GM23338 (cell line): Measurements from ENCODE around the gene CLIP2.

ENCODE experiments used
- CREB1 ChIP-seq: fragments of 250-450 bp; sonication (Bioruptor Pico); IDR thresholded peaks from 2 replicates; pipeline ENCODE4 v1.5.0; 2020; ENCODE audit warnings: low read depth, mild to moderate bottlenecking, moderate library complexity
- ETS1 ChIP-seq: IDR thresholded peaks from 2 replicates; pipeline ENCODE4 v1.6.1; 2016; ENCODE audit warnings: antibody characterized with exemption
- EZH2 ChIP-seq: fragments of 200-600 bp; sonication (generic); IDR thresholded peaks from one replicate; pipeline ENCODE4 v1.8.0; 2017; ENCODE audit warnings: antibody characterized with exemption, mild to moderate bottlenecking, low read depth; ENCODE audit not compliant: unreplicated experiment
- EZH2phosphoT487 ChIP-seq: fragments of 200-600 bp; sonication (generic); IDR thresholded peaks from one replicate; pipeline ENCODE4 v1.8.1; 2018; ENCODE audit warnings: antibody characterized with exemption; ENCODE audit not compliant: unreplicated experiment
- JUNB ChIP-seq: IDR thresholded peaks from one replicate; pipeline ENCODE4 v1.6.1; 2016; ENCODE audit warnings: antibody characterized with exemption; ENCODE audit not compliant: unreplicated experiment
- NANOG ChIP-seq: IDR thresholded peaks from 2 replicates; pipeline ENCODE4 v1.6.1; 2016; ENCODE audit warnings: antibody characterized with exemption, borderline replicate concordance
- POLR2AphosphoS5 ChIP-seq: IDR thresholded peaks from 2 replicates; pipeline ENCODE4 v1.6.1; 2016; ENCODE audit warnings: antibody characterized with exemption, low read depth
- REST ChIP-seq: IDR thresholded peaks from one replicate; pipeline ENCODE4 v1.6.1; 2018; ENCODE audit warnings: antibody characterized with exemption; ENCODE audit not compliant: unreplicated experiment
- STAT1 ChIP-seq: IDR thresholded peaks from one replicate; pipeline ENCODE4 v1.6.1; 2016; ENCODE audit warnings: antibody characterized with exemption; ENCODE audit not compliant: unreplicated experiment
- TF ChIP-seq, protein P1 (sequence below), 2 experiments: fragments of 200-600 bp in 1 of 2; sonication (generic) in 1 of 2; conservative IDR thresholded peaks; 2 replicates each; pipeline versions ENCODE4 v1.5.1 to v1.6.1; 2016 to 2017; ENCODE audit warnings: antibody characterized with exemption in 2 of 2, low read depth in 2 of 2, mild to moderate bottlenecking in 2 of 2, moderate library complexity in 1 of 2
- TF ChIP-seq, protein P2 (sequence below): fragments of 250-450 bp; sonication (Bioruptor Pico); IDR thresholded peaks from 2 replicates; pipeline ENCODE4 v1.5.0; 2020; ENCODE audit warnings: mild to moderate bottlenecking, moderate library complexity

DNA sequence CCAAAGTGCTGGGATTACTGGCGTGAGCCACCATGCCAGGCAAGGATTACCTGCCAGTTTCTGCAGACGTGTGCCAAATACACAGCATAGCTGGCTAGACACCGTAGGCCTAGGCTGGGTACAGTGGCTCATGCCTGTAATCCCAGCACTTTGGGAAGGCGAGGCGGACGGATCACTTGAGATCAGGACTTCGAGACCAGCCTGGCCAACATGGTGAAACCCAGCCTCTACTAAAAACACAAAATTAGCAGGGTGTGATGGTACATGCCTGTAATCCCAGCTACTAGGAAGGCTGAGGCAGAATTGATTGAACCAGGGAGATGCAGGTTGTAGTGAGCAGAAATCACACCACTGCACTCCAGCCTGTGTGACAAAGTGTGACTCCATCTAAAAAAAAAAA, 35.9 kb upstream of the CLIP2 start:
- TF ChIP-seq, protein P1, sequence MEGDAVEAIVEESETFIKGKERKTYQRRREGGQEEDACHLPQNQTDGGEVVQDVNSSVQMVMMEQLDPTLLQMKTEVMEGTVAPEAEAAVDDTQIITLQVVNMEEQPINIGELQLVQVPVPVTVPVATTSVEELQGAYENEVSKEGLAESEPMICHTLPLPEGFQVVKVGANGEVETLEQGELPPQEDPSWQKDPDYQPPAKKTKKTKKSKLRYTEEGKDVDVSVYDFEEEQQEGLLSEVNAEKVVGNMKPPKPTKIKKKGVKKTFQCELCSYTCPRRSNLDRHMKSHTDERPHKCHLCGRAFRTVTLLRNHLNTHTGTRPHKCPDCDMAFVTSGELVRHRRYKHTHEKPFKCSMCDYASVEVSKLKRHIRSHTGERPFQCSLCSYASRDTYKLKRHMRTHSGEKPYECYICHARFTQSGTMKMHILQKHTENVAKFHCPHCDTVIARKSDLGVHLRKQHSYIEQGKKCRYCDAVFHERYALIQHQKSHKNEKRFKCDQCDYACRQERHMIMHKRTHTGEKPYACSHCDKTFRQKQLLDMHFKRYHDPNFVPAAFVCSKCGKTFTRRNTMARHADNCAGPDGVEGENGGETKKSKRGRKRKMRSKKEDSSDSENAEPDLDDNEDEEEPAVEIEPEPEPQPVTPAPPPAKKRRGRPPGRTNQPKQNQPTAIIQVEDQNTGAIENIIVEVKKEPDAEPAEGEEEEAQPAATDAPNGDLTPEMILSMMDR (conservative IDR thresholded peaks at IDR 0.05; ENCODE audit: low read depth in 2 of 2) = no peak
- no peak for TF ChIP-seq EZH2
- TF ChIP-seq EZH2phosphoT487 = no peak
- no peak for TF ChIP-seq REST
- no peak for TF ChIP-seq JUNB
- no peak for TF ChIP-seq ETS1
- TF ChIP-seq POLR2AphosphoS5 = no peak
- TF ChIP-seq CREB1 = no peak
- TF ChIP-seq NANOG = no peak
- no peak for TF ChIP-seq STAT1
- TF ChIP-seq, protein P2, sequence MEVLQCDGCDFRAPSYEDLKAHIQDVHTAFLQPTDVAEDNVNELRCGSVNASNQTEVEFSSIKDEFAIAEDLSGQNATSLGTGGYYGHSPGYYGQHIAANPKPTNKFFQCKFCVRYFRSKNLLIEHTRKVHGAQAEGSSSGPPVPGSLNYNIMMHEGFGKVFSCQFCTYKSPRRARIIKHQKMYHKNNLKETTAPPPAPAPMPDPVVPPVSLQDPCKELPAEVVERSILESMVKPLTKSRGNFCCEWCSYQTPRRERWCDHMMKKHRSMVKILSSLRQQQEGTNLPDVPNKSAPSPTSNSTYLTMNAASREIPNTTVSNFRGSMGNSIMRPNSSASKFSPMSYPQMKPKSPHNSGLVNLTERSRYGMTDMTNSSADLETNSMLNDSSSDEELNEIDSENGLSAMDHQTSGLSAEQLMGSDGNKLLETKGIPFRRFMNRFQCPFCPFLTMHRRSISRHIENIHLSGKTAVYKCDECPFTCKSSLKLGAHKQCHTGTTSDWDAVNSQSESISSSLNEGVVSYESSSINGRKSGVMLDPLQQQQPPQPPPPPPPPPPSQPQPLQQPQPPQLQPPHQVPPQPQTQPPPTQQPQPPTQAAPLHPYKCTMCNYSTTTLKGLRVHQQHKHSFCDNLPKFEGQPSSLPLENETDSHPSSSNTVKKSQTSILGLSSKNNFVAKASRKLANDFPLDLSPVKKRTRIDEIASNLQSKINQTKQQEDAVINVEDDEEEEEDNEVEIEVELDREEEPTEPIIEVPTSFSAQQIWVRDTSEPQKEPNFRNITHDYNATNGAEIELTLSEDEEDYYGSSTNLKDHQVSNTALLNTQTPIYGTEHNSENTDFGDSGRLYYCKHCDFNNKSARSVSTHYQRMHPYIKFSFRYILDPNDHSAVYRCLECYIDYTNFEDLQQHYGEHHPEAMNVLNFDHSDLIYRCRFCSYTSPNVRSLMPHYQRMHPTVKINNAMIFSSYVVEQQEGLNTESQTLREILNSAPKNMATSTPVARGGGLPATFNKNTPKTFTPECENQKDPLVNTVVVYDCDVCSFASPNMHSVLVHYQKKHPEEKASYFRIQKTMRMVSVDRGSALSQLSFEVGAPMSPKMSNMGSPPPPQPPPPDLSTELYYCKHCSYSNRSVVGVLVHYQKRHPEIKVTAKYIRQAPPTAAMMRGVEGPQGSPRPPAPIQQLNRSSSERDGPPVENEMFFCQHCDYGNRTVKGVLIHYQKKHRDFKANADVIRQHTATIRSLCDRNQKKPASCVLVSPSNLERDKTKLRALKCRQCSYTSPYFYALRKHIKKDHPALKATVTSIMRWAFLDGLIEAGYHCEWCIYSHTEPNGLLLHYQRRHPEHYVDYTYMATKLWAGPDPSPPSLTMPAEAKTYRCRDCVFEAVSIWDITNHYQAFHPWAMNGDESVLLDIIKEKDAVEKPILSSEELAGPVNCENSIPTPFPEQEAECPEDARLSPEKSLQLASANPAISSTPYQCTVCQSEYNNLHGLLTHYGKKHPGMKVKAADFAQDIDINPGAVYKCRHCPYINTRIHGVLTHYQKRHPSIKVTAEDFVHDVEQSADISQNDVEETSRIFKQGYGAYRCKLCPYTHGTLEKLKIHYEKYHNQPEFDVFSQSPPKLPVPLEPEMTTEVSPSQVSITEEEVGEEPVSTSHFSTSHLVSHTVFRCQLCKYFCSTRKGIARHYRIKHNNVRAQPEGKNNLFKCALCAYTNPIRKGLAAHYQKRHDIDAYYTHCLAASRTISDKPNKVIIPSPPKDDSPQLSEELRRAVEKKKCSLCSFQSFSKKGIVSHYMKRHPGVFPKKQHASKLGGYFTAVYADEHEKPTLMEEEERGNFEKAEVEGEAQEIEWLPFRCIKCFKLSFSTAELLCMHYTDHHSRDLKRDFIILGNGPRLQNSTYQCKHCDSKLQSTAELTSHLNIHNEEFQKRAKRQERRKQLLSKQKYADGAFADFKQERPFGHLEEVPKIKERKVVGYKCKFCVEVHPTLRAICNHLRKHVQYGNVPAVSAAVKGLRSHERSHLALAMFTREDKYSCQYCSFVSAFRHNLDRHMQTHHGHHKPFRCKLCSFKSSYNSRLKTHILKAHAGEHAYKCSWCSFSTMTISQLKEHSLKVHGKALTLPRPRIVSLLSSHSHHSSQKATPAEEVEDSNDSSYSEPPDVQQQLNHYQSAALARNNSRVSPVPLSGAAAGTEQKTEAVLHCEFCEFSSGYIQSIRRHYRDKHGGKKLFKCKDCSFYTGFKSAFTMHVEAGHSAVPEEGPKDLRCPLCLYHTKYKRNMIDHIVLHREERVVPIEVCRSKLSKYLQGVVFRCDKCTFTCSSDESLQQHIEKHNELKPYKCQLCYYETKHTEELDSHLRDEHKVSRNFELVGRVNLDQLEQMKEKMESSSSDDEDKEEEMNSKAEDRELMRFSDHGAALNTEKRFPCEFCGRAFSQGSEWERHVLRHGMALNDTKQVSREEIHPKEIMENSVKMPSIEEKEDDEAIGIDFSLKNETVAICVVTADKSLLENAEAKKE = no peak
